Cardiac muscle cell (in vitro differentiated cells and primary cell): ENCODE measurements around the gene MARK1. TPM values are rescaled to one million over a fixed set of nuclear protein-coding genes. Genes with fewer than 3 reads are reported as not detected.

Experiments
- DNase-seq, 2 donors: peaks; one replicate each; pipeline versions ENCODE4 v3.0.0 to v3.0.0-alpha.2; 2010 to 2017; ENCODE audit warnings: low read depth in 1 of 2, low spot score in 1 of 2
- H3K27ac ChIP-seq: fragments of 200-600 bp; sonication (generic); 2 replicates; pipeline ENCODE4 v1.5.1; 2016
- H3K27me3 ChIP-seq: fragments of 200-600 bp; sonication (generic); 2 replicates; pipeline ENCODE4 v1.6.0; 2016; ENCODE audit warnings: control low read depth
- H3K36me3 ChIP-seq: fragments of 200-600 bp; sonication (generic); 2 replicates; pipeline ENCODE4 v1.5.1; 2016; ENCODE audit warnings: control low read depth
- H3K4me1 ChIP-seq: fragments of 200-600 bp; sonication (generic); 2 replicates; pipeline ENCODE4 v1.8.1; 2017; ENCODE audit warnings: low read depth, mild to moderate bottlenecking, mixed run types
- H3K4me3 ChIP-seq: fragments of 200-600 bp; sonication (generic); 2 replicates; pipeline ENCODE4 v1.5.1; 2016; ENCODE audit warnings: mild to moderate bottlenecking
- H3K9me3 ChIP-seq: fragments of 200-600 bp; sonication (generic); 2 replicates; pipeline ENCODE4 v1.5.1; 2017; ENCODE audit warnings: low read depth, mild to moderate bottlenecking, control low read depth
- polyA plus RNA-seq: library from polyadenylated mRNA; unstranded; fragments of >200 nt; fragmentation: Nextera tagmentation; extraction: Ambion mirVana; gene quantifications from 2 replicates; pipeline ENCODE4 v1.2.1, GENCODE V29; 2016
- total RNA-seq: library from RNA; depleted of rRNA; stranded (reverse); fragments of >200 nt; gene quantifications from 2 replicates; pipeline ENCODE4 v1.2.3, GENCODE V29; 2016
- TF ChIP-seq, protein P1 (sequence below): IDR thresholded peaks from 2 replicates; pipeline ENCODE4 v1.5.1; 2012; ENCODE audit warnings: low read depth, mild to moderate bottlenecking, low read length

MARK1 gene
- total and polyA plus RNA-seq, 2 experiments from 2014 or later, result 24.6 to 25.2 TPM

DNA sequence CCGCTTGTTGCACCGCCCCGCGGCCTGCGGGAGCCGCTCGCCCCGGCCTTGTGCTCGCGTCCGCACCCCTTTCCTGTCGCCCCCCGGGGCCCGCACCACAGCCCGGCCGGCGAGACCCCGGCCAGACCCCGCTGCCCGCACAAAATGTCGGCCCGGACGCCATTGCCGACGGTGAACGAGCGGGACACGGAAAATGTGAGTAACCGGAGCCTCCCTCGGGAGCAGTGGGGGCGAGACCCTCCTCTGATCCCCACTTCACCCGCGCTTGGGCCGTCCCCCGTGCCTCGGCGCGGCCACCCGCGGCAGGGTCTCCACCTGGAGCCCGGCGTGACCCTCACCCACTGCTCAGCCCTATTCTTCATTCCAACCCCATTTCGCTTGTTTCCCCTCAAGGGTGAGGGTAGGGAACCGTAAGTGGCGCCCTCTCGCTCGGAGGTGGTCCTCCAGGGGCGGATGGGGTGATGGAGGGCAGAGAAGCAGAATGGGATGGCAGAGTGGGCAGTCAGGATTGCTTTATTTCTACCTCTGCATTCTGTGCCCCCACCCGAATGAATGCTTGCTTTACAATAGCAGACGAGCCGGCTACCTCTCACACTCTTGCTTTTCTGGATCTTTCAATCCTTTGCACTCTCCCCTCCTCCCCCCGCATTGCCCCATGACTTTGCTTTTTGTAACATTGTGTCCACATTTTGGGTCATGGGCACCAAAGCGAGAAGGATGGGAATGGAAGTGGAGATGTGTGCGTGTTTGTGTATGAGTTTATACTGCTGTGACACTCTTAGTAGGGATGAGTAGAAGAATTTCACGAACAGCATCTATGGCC is 954 bp downstream of the MARK1 start:
- H3K36me3 ChIP-seq, result no peaks in the 10 kb centered on the region
- H3K4me1 ChIP-seq, result peaks cover 12% of the 10 kb centered on the region
- no peaks in the 10 kb centered on the region for H3K9me3 ChIP-seq
- TF ChIP-seq, protein P1, sequence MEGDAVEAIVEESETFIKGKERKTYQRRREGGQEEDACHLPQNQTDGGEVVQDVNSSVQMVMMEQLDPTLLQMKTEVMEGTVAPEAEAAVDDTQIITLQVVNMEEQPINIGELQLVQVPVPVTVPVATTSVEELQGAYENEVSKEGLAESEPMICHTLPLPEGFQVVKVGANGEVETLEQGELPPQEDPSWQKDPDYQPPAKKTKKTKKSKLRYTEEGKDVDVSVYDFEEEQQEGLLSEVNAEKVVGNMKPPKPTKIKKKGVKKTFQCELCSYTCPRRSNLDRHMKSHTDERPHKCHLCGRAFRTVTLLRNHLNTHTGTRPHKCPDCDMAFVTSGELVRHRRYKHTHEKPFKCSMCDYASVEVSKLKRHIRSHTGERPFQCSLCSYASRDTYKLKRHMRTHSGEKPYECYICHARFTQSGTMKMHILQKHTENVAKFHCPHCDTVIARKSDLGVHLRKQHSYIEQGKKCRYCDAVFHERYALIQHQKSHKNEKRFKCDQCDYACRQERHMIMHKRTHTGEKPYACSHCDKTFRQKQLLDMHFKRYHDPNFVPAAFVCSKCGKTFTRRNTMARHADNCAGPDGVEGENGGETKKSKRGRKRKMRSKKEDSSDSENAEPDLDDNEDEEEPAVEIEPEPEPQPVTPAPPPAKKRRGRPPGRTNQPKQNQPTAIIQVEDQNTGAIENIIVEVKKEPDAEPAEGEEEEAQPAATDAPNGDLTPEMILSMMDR, result no peak
- peak overlapping the region; percentile 88 for H3K27ac ChIP-seq
- peak; percentile 3 to 44 for DNase-seq
- no peaks in the 10 kb centered on the region for H3K27me3 ChIP-seq
- H3K4me3 ChIP-seq, result peak overlapping the region; percentile 100

DNA sequence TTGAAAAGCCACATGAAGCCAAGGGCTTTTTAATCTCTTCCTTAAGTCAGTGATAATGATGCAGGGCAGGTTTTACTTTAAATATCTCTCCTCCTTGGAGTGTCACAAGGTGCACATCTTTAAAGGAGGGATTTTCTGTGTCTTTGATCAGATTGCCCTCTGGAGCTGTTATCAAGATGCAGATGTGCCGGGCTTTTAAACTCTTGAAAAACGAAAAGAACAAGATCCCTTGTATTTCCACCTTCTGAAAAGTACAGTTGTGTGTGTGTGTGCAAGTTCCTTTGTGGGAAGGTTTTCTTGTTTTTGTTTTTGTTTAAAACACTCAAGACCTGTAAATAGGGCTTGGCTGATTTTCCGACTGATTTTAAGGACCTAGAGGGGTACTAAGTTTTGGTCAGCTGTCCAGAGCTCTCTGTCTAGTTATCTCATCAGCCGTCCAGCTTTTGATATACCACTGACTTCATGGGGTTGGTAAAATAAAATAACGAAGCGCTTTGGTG is 1.6 kb downstream of the MARK1 start:
- Histone ChIP-seq H3K36me3 (no peaks in the 10 kb centered on the region), H3K4me1 (peaks cover 12% of the 10 kb centered on the region), H3K4me3 (peak overlapping the region; percentile 100), H3K9me3 (no peaks in the 10 kb centered on the region), H3K27me3 (no peaks in the 10 kb centered on the region), H3K27ac (no peak overlapping the region)
- TF ChIP-seq, protein P1, result no peak
- no peak for DNase-seq

DNA sequence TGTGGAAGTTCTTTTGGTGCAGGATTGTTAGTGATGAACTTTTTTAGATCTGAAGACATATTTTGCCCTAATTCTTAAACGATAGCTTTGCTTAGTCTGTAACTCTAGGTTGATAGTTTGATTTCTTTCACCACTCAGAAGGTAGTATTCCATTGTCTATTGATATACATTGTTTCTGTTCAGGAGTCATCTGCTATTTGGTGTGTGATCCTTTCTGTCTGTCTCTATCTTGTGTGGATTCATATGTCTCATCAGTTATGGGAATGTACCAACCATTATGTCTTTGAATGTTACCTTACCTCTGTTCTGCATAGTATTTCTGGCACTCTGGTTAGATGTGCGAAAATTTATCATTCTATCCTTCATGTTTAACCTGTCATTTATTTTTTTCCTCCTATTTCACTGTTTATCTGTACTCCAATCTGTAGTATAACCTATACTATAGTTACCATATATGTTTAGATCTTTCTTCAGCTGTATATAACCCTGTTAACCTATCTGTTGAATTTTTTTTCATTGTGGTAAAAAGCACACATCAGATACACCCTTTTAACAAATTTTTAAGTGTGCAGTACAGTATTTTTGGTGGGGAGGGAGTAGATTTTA is 5.7 kb downstream of the MARK1 start:
- H3K36me3 ChIP-seq, result no peaks in the 10 kb centered on the region
- H3K4me3 ChIP-seq, result no peak overlapping the region

DNA sequence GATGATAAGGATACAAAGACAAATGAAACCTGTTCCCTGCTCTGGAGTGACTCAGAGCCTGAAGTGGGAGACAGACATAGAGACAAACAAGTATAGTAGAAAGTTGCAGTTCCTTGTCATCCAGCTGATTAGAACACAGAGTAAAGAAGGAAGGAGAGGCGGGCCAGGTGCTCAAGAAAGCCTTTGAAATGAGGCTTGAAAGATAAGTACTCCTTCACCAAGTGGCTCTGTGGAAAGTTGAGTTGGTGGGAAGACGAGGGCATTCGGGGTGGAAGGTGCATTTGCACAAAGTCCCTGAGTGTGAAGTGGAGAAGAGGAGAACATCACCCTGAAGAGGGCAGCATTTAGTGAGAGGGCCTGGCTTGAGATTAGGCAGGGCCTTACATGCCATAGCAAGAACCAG is 17.0 kb downstream of the MARK1 start:
- TF ChIP-seq, protein P1, result peak; percentile 27
- Histone ChIP-seq H3K4me3 (no peak overlapping the region), H3K4me1 (no peaks in the 10 kb centered on the region), H3K9me3 (no peaks in the 10 kb centered on the region), H3K36me3 (no peaks in the 10 kb centered on the region), H3K27me3 (no peaks in the 10 kb centered on the region), H3K27ac (no peak overlapping the region)
- peak; percentile 11 to 19 for DNase-seq

More for the DNA sequence above, 5.7 kb downstream of the MARK1 start:
- no peaks in the 10 kb centered on the region for H3K9me3 ChIP-seq
- peaks cover 12% of the 10 kb centered on the region for H3K4me1 ChIP-seq
- no peaks in the 10 kb centered on the region for H3K27me3 ChIP-seq
- TF ChIP-seq, protein P1, result no peak
- no peak overlapping the region for H3K27ac ChIP-seq
- DNase-seq, result no peak

DNA sequence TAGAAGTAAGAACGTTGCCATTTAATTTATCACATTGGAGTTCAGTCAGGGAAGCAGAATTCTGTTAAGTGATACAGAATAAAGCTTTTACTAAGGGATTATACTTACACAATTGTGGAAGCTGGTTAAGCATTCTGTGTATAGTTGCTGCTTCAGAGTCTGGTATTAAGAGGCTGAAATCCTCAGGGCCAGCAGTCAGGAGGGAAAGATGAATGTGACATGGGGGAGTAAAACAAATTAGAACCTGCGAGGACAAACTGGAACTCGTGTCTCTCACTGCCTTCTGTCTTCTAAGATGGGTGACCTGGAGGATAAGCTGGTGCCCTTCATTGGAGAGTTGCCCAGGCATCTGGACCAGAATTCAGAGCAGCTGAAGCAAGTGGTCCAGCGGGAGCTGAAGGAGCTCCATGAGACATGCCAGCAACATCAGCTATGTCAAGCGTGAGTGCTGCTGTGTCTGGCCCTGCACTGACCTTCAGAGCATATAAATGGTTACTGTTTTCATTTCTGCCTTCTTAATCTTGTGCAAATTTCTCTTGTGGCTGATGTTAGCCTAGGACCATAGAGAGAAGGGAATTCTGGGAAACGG is 23.0 kb downstream of the MARK1 start:
- Histone ChIP-seq H3K4me3 (no peak overlapping the region), H3K36me3 (no peaks in the 10 kb centered on the region), H3K27me3 (no peaks in the 10 kb centered on the region), H3K27ac (no peak overlapping the region), H3K4me1 (peaks cover 7% of the 10 kb centered on the region), H3K9me3 (no peaks in the 10 kb centered on the region)
- TF ChIP-seq, protein P1, result no peak
- no peak for DNase-seq
